K562 (cell line): ENCODE measurements around the gene ARL10. TPM values are rescaled to one million over a fixed set of nuclear protein-coding genes. Genes with fewer than 3 reads are reported as not detected.

Experiments used
- ARID1B ChIP-seq: fragments of 450-650 bp; IDR thresholded peaks from 2 replicates; pipeline ENCODE4 v1.6.1; 2016; ENCODE audit warnings: antibody characterized with exemption, mild to moderate bottlenecking, inconsistent platforms
- CCNT2 ChIP-seq: IDR thresholded peaks from 2 replicates; pipeline ENCODE4 v1.6.1; 2011; ENCODE audit warnings: borderline replicate concordance, low read depth, mild to moderate bottlenecking, moderate library complexity, mixed read lengths, low read length; ENCODE audit not compliant: insufficient read length; ENCODE audit errors: extremely low read depth
- DPF2 ChIP-seq: fragments of 450-650 bp; IDR thresholded peaks from 2 replicates; pipeline ENCODE4 v1.6.1; 2016
- HNRNPLL ChIP-seq: fragments of 200-400 bp; formaldehyde crosslinking; IDR thresholded peaks from 2 replicates; pipeline ENCODE4 v1.6.1; 2017; ENCODE audit warnings: low read length, low read depth, mild to moderate bottlenecking; ENCODE audit not compliant: poor library complexity, severe bottlenecking
- KDM1A ChIP-seq, 2 experiments: fragments of 450-650 bp; IDR thresholded peaks; 2 replicates each; pipeline ENCODE4 v1.6.1; 2016; ENCODE audit warnings: mild to moderate bottlenecking in 2 of 2
- KHSRP ChIP-seq: fragments of 450-650 bp; IDR thresholded peaks from 2 replicates; pipeline ENCODE4 v1.6.1; 2017
- POLR2AphosphoS2 ChIP-seq: IDR thresholded peaks from 2 replicates; pipeline ENCODE4 v1.6.1; 2012; ENCODE audit warnings: low read length, improper control_type of control experiment
- RCOR1 ChIP-seq, 2 experiments: IDR thresholded peaks; 2 replicates each; pipeline ENCODE4 v1.6.1; 2012; ENCODE audit warnings: low read depth in 2 of 2, low read length in 2 of 2, borderline replicate concordance in 1 of 2, improper control_type of control experiment in 1 of 2
- SAP30 ChIP-seq: fragments of 200-600 bp; sonication (generic); IDR thresholded peaks from 2 replicates; pipeline ENCODE4 v1.6.1; 2012; ENCODE audit warnings: borderline replicate concordance, low read depth, mild to moderate bottlenecking, moderate library complexity, low read length, control low read depth, inconsistent platforms; ENCODE audit not compliant: insufficient read depth, poor library complexity, severe bottlenecking
- SMARCA4 ChIP-seq: fragments of 450-650 bp; IDR thresholded peaks from 2 replicates; pipeline ENCODE4 v1.6.1; 2016
- TEAD4 ChIP-seq, 2 experiments: sonication (generic) in 1 of 2; formaldehyde crosslinking in 1 of 2; IDR thresholded peaks; 2 replicates each; pipeline versions ENCODE4 v1.6.1 to v1.8.0; 2012 to 2022; ENCODE audit warnings: borderline replicate concordance in 1 of 2, inconsistent platforms in 1 of 2, low read length in 1 of 2, mild to moderate bottlenecking in 1 of 2, missing genetic modification reagents in 1 of 2
- TRIM24 ChIP-seq, 2 experiments: fragments of 450-650 bp; IDR thresholded peaks; 2 replicates each; pipeline ENCODE4 v1.6.1; 2016
- ZFP1 ChIP-seq: fragments of 450-650 bp; formaldehyde crosslinking; IDR thresholded peaks from 2 replicates; pipeline ENCODE4 v1.4.0; 2020; ENCODE audit warnings: mild to moderate bottlenecking, mixed read lengths
- ZFP91 ChIP-seq: sonication (generic); formaldehyde crosslinking; IDR thresholded peaks from 2 replicates; pipeline ENCODE4 v1.8.0; 2022; ENCODE audit warnings: mild to moderate bottlenecking, missing genetic modification reagents
- ZNF134 ChIP-seq: fragments of 250-450 bp; sonication (Bioruptor Pico); conservative IDR thresholded peaks from 2 replicates; pipeline ENCODE4 v1.4.0; 2020
- ZNF407 ChIP-seq: fragments of 450-650 bp; IDR thresholded peaks from 2 replicates; pipeline ENCODE4 v1.6.1; 2016; ENCODE audit warnings: low read depth
- ZNF507 ChIP-seq: conservative IDR thresholded peaks from 2 replicates; pipeline ENCODE4 v1.6.1; 2017; ENCODE audit warnings: missing genetic modification characterization, missing compliant biosample characterization
- ZNF512 ChIP-seq: IDR thresholded peaks from 2 replicates; pipeline ENCODE4 v1.6.1; 2016; ENCODE audit warnings: missing genetic modification characterization, missing compliant biosample characterization
- polyA plus RNA-seq, 8 experiments: library from polyadenylated mRNA; depleted of rRNA in 4 of 8; stranded (reverse) in 5 of 8; unstranded in 3 of 8; fragments of >200 nt; fragmentation: Nextera tagmentation in 2 of 8; fragmentation: Illumina TruSeq in 1 of 8; extraction: Ambion mirVana in 2 of 8; extraction: Trizol in 1 of 8; gene quantifications; 2 replicates each; pipeline versions ENCODE4 v1.2.1 to v1.2.3, GENCODE V29; 2011 to 2014; ENCODE audit warnings: inconsistent platforms in 1 of 8, missing spikeins in 1 of 8
- total RNA-seq, 7 experiments: library from RNA; depleted of rRNA in 6 of 7; stranded (reverse); fragments of >200 nt in 6 of 7; fragmentation: Illumina TruSeq in 2 of 7; extraction: Trizol in 2 of 7; gene quantifications; 2 replicates each; pipeline versions ENCODE4 v1.2.1 to v1.2.3, GENCODE V29; 2011 to 2021; ENCODE audit warnings: low replicate concordance in 1 of 7

Gene ARL10
- total and polyA plus RNA-seq, 9 of the 15 experiments (the other 6 are each of a cell fraction or from before 2014, with no cell fraction given) = under 0.01 to 0.40 (median 0.34) TPM; not detected in 3

GRCh38 chr5:176420972-176421544 is 55.8 kb downstream of the ARL10 start (continued):
- TF ChIP-seq ZFP91 (CRISPR knock-in tag) (no peak), SMARCA4 (peak; percentile 63; the same call in 1 of the 2 replicates), HNRNPLL (no peak), TEAD4 (IDR thresholded peaks at IDR 0.05; ENCODE audit: low read length) (peak; percentile 66), TEAD4 (CRISPR knock-in tag; IDR thresholded peaks at IDR 0.05; ENCODE audit: borderline replicate concordance) (no peak), ZNF507 (tag) (no peak), ARID1B (peak; percentile 83), ZNF134 (no peak), SAP30 (no peak), RCOR1 (IDR thresholded peaks at IDR 0.05; ENCODE audit: borderline replicate concordance in 1 of 2, low read depth in 2 of 2, low read length in 2 of 2) (peak in 1 of 2 experiments; percentile 88; a peak in 2 of 4 replicates), ZNF407 (no peak), TRIM24 (IDR thresholded peaks at IDR 0.05) (peak in 1 of 2 experiments; percentile 72; a peak in 1 of 4 replicates), POLR2AphosphoS2 (no peak), ZNF512 (tag) (no peak), DPF2 (peak; percentile 62), ZFP1 (CRISPR knock-in tag) (no peak), KHSRP (no peak), KDM1A (IDR thresholded peaks at IDR 0.05) (peak; percentile 76 to 85), CCNT2 (peak; percentile 24)
